Neural progenitor cell (in vitro differentiated cells): ENCODE results near the gene KNOP1. TPM values are rescaled to one million over a fixed set of nuclear protein-coding genes. Genes with fewer than 3 reads are reported as not detected.

ENCODE experiments used
- DNase-seq: peaks from one replicate; pipeline ENCODE4 v3.0.0-alpha.2; 2016; ENCODE audit warnings: low spot score
- H2AFZ ChIP-seq: fragments of 200-600 bp; sonication (generic); replicated peaks from 2 replicates; pipeline ENCODE4 v1.6.1; 2016; ENCODE audit warnings: antibody characterized with exemption
- H3F3A ChIP-seq: fragments of 200-600 bp; sonication (generic); 2 replicates; pipeline ENCODE4 v1.6.1; 2016; ENCODE audit warnings: antibody characterized with exemption, low read depth
- H3K27ac ChIP-seq: fragments of 200-600 bp; sonication (generic); 2 replicates; pipeline ENCODE4 v1.5.1; 2016; ENCODE audit warnings: mild to moderate bottlenecking
- H3K27me3 ChIP-seq: fragments of 200-600 bp; sonication (generic); 2 replicates; pipeline ENCODE4 v1.6.1; 2016; ENCODE audit warnings: mild to moderate bottlenecking, moderate library complexity
- H3K36me3 ChIP-seq: fragments of 200-600 bp; sonication (generic); 2 replicates; pipeline ENCODE4 v1.5.1; 2016
- H3K4me1 ChIP-seq: fragments of 200-600 bp; sonication (generic); 2 replicates; pipeline ENCODE4 v1.6.1; 2016; ENCODE audit warnings: mixed run types
- H3K4me2 ChIP-seq: fragments of 200-600 bp; sonication (generic); 2 replicates; pipeline ENCODE4 v1.6.1; 2016
- H3K4me3 ChIP-seq: fragments of 200-600 bp; sonication (generic); 2 replicates; pipeline ENCODE4 v1.5.1; 2016
- H3K79me2 ChIP-seq: fragments of 200-600 bp; sonication (generic); 2 replicates; pipeline ENCODE4 v1.6.1; 2016; ENCODE audit warnings: low read depth
- H3K9ac ChIP-seq: fragments of 200-600 bp; sonication (generic); 2 replicates; pipeline ENCODE4 v1.6.1; 2016
- H3K9me3 ChIP-seq: fragments of 200-600 bp; sonication (generic); 2 replicates; pipeline ENCODE4 v1.5.1; 2016; ENCODE audit warnings: low read depth
- H4K20me1 ChIP-seq: fragments of 200-600 bp; sonication (generic); 2 replicates; pipeline ENCODE4 v1.6.1; 2016; ENCODE audit warnings: low read depth
- H3K27ac Mint-ChIP-seq: 3 replicates; pipeline ENCODE4 v1.8.0; 2021; ENCODE audit warnings: mixed read lengths
- H3K27me3 Mint-ChIP-seq: 2 replicates; pipeline ENCODE4 v1.8.0; 2022; ENCODE audit warnings: low read depth, mild to moderate bottlenecking, inconsistent platforms, moderate library complexity, mixed read lengths; ENCODE audit not compliant: insufficient read depth
- H3K36me3 Mint-ChIP-seq: 3 replicates; pipeline ENCODE4 v1.8.0; 2021; ENCODE audit warnings: mixed read lengths
- H3K4me1 Mint-ChIP-seq: 3 replicates; pipeline ENCODE4 v1.8.0; 2021; ENCODE audit warnings: mixed read lengths
- H3K4me3 Mint-ChIP-seq: 3 replicates; pipeline ENCODE4 v1.8.0; 2021; ENCODE audit warnings: mild to moderate bottlenecking, moderate library complexity, mixed read lengths
- H3K9me3 Mint-ChIP-seq: 3 replicates; pipeline ENCODE4 v1.8.0; 2020; ENCODE audit warnings: mixed read lengths
- CTCF ChIP-seq: fragments of 200-600 bp; sonication (generic); IDR thresholded peaks from 2 replicates; pipeline ENCODE4 v1.5.1; 2017; ENCODE audit warnings: antibody characterized with exemption, mild to moderate bottlenecking
- EZH2 ChIP-seq: fragments of 200-600 bp; sonication (generic); IDR thresholded peaks from 2 replicates; pipeline ENCODE4 v1.6.1; 2017; ENCODE audit warnings: antibody characterized with exemption, mild to moderate bottlenecking, moderate library complexity
- EZH2phosphoT487 ChIP-seq: fragments of 200-600 bp; sonication (generic); IDR thresholded peaks from 2 replicates; pipeline ENCODE4 v1.6.1; 2017; ENCODE audit warnings: antibody characterized with exemption
- total RNA-seq: library from RNA; depleted of rRNA; stranded (reverse); fragments of >200 nt; gene quantifications from 2 replicates; pipeline ENCODE4 v1.2.3, GENCODE V29; 2015; ENCODE audit warnings: low replicate concordance

KNOP1 gene
- total RNA-seq, 1 donor from 2014 or later, result 130 TPM

GRCh38 chr16:19685176-19685575 lies 32.9 kb downstream of the KNOP1 start:
- TF ChIP-seq EZH2phosphoT487, result no peak
- no peak for TF ChIP-seq EZH2
- TF ChIP-seq CTCF, result no peak
- no peak overlapping the region for H3K4me3 Mint-ChIP-seq
- H3K4me1 Mint-ChIP-seq, result peaks cover 19% of the 10 kb centered on the region
- Histone ChIP-seq H3K79me2 (no peaks in the 10 kb centered on the region), H3K4me2 (no peak overlapping the region), H3F3A (peaks cover 13% of the 10 kb centered on the region), H3K27me3 (no peaks in the 10 kb centered on the region), H3K4me1 (peaks cover 9% of the 10 kb centered on the region), H3K4me3 (no peak overlapping the region), H3K36me3 (peaks cover 4% of the 10 kb centered on the region), H3K27ac (no peak overlapping the region), H2AFZ (no peak overlapping the region), H3K9ac (no peak overlapping the region), H3K9me3 (no peaks in the 10 kb centered on the region), H4K20me1 (peaks cover 8% of the 10 kb centered on the region)
- no peak for DNase-seq
- peaks cover 3% of the 10 kb centered on the region for H3K27me3 Mint-ChIP-seq
- H3K27ac Mint-ChIP-seq, result no peak overlapping the region
- H3K36me3 Mint-ChIP-seq, result peaks cover 39% of the 10 kb centered on the region
- peaks cover 4% of the 10 kb centered on the region for H3K9me3 Mint-ChIP-seq

- Histone ChIP-seq H3F3A (peaks cover 13% of the 10 kb centered on the region), H3K4me2 (no peak overlapping the region), H3K27ac (no peak overlapping the region), H3K36me3 (peaks cover 4% of the 10 kb centered on the region), H3K27me3 (no peaks in the 10 kb centered on the region), H3K9ac (no peak overlapping the region), H4K20me1 (peaks cover 8% of the 10 kb centered on the region), H3K4me1 (peaks cover 9% of the 10 kb centered on the region), H3K4me3 (no peak overlapping the region), H3K79me2 (no peaks in the 10 kb centered on the region), H2AFZ (no peak overlapping the region), H3K9me3 (no peaks in the 10 kb centered on the region)
- H3K4me1 Mint-ChIP-seq, result peaks cover 19% of the 10 kb centered on the region
- H3K27ac Mint-ChIP-seq, result no peak overlapping the region
- peaks cover 38% of the 10 kb centered on the region for H3K36me3 Mint-ChIP-seq
- peaks cover 3% of the 10 kb centered on the region for H3K27me3 Mint-ChIP-seq
- peaks cover 4% of the 10 kb centered on the region for H3K9me3 Mint-ChIP-seq
- no peak for DNase-seq
- H3K4me3 Mint-ChIP-seq, result no peak overlapping the region
- no peak for TF ChIP-seq EZH2
- no peak for TF ChIP-seq EZH2phosphoT487
- TF ChIP-seq CTCF, result no peak
Measured at GRCh38 chr16:19683453-19684236, 34.4 kb downstream of the KNOP1 start.

DNA sequence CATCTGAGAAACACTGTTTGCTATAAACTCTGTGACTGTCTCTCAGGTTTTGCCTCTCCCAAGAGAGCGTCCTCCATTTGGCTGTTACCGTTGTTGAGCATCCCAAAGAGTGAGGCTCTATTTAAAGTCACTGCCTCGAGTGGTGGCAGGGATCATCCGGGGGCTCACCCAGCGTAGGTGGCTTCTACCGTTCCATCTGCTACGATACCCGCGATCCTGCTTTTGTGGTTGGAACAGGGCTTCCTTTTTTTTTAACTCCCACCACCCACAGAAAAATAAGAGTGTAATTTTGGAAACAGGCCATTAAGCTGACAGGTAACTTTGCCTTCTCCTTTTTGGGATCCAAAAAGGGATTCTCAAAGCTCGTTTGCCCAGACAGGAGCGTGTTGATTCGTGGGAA lies 36.4 kb downstream of the KNOP1 start:
- DNase-seq, result no peak
- Mint-ChIP-seq H3K27ac (no peak overlapping the region), H3K27me3 (peaks cover 3% of the 10 kb centered on the region), H3K4me3 (no peak overlapping the region), H3K4me1 (peaks cover 8% of the 10 kb centered on the region), H3K36me3 (peaks cover 33% of the 10 kb centered on the region), H3K9me3 (peaks cover 4% of the 10 kb centered on the region)
- Histone ChIP-seq H3K27me3 (no peaks in the 10 kb centered on the region), H3K4me3 (no peak overlapping the region), H3K36me3 (peaks cover 4% of the 10 kb centered on the region), H3K9me3 (no peaks in the 10 kb centered on the region), H3K79me2 (no peaks in the 10 kb centered on the region), H3K4me2 (no peak overlapping the region), H3F3A (peaks cover 3% of the 10 kb centered on the region), H3K9ac (no peak overlapping the region), H2AFZ (no peak overlapping the region), H4K20me1 (no peaks in the 10 kb centered on the region), H3K27ac (no peak overlapping the region), H3K4me1 (no peaks in the 10 kb centered on the region)
- no peak for TF ChIP-seq CTCF
- TF ChIP-seq EZH2phosphoT487, result no peak
- no peak for TF ChIP-seq EZH2
